ENCODE results near the gene LEAP2.

LEAP2 gene, protein sequence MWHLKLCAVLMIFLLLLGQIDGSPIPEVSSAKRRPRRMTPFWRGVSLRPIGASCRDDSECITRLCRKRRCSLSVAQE

DNA sequence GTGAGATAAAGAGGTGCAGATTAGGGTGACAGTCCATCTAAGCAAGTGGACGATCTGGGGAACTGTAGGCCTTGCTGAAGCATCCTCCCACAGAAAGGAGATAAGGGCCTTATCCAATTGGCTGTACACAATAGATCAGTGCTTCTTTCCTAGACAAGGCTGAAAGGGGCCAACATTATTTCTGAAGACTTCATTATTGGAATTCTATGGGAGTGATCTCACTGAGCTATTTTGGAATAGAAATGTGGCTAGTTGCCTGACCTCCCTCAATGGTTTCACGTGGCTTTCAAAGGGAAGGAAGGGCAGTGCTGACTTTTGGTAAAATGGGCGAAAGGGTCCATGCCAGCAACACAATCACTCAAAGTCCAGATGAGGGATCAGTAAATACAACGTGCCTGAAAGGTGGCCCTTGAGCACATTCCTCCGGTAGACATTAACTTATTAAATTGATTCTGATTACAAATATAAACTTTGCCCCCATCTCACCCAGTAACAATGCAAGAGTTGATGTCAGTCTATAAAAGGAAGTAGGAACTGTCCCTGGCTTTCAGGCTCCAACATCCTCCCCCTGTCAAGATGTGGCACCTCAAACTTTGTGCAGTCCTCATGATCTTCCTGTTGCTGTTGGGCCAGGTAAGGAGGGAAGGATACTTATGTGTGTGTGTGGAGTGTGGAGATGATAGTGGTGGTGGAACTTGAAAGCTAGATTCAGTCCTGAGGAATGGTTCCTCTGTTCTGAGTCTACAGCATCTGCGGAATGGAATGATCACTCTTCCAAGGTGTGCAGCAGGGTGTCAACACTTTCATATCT is at the start of gene LEAP2:
TSS of gene LEAP2 (plus strand) at position 550 of the 811 bp plus-strand sequence. CDS start at position 577, 27 bp downstream.
- DNase-seq: no peak

DNA sequence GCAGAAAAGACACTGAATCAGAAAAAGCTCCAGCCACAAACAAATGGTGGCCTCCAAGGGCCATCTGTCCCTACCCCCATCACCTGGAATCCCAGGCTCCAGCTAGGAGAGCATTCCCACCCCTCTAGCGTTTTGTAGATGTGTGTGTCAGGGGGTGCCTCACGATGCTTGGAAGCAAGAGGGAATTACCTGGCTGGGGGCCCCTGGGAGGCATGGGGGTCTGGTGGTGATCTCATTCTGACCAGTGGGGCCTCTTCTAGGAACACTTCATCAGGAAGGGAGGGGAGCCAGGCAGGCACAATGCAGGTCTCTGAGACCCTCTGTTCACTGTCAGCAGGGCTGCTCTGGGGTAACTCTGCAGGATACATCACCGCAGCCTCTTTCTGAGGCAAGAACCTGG is 49.0 kb upstream of the LEAP2 start:
- no peak for DNase-seq

DNA sequence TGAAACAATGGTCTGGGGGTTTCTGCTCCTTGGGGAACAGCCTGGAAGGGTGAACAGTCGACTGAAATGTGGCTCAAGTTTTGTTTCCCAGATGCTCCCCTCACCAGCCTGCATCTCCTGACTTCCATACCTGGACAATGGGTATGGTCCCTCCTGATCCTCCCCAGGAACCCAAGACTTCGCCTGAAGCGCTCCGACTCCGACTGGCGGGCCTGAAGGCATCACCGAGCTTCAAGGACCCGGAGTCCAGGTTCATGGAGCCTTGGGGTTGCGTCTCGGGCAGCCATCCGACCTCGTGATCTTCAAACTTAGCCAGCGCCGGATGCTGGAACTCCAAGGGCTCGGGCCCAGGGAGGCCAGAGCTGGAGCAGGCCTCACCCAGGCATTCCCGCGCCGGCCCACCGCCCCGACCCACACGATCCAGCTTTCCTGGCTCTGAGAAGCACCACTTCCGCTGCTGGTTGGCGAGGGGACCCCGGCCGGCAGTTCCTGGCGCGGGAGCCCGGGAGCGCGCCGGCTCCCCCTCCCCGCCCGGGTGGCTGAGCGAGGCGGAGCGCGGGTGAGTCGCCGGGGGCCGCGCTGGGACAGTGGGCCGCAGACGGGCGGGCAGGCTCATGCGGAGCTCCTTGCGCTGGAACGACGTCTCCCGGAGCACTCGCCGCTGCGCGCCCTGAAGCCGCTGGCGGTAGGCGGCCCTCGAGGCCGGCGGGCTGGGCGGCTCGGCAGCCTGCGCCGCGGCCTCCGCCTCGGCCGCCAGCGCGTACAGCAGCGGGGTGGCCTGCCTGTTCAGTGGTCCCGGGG is 48.2 kb upstream of the LEAP2 start:
- peak; percentile 19 for DNase-seq

DNA sequence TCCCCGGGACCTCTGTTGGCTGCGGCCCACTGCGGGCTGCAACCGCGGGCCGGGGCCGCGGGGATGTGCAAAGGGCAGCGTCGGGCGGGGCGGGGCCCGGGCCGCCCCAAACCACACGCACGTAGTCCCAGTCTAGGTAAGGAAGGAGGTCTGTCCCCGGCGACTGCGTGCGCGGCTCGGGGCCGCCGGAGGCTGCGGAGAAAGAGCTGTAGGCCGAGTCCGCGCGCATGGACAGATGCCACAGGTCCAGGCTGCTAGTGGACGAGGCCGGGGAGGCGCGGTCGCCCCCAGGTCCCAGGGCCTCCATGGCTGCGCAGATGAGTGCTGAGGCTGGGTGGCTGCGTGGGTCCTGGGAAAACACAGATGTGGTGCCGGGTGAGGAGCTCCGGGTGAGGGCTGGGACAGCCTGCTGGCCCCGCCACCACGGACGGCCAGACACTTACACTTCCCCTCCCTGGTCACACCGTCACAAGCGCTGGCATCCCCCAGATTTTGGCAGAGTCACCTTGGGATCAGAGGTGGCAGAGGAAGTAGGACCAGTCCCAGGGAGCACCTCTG is 47.6 kb upstream of the LEAP2 start:
- DNase-seq: peak; percentile 30

DNA sequence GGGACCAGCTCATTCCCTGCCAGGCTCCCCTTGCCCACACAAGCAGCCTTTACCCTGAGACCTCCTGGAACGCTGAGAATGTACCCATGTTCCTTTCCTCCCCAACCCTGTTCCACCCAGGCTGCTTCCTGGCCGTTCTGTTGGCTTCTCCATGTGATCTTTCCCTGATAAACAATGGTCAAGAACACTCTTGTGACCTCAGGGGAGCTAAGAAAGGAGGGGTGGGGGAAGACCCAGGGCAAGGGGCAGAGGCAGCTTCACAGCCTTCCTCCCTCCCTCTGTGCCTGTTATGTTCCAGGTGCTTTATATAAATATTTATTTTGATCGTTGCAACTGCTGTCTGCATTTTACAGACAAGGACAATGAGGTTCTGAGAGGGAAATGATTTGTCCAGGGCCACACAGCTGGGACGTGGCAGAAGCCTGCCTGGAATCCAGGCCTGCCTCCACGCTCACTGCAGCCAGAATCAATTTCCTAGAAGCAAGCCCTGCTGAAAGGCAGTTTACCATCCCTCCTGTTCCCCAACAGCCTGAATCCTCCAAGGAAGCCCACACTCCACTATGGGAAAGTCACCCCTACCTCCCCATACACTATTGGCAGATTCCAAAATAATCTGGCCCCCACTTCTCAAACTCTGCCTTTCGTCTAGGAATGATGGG is 46.9 kb upstream of the LEAP2 start:
- DNase-seq: no peak

DNA sequence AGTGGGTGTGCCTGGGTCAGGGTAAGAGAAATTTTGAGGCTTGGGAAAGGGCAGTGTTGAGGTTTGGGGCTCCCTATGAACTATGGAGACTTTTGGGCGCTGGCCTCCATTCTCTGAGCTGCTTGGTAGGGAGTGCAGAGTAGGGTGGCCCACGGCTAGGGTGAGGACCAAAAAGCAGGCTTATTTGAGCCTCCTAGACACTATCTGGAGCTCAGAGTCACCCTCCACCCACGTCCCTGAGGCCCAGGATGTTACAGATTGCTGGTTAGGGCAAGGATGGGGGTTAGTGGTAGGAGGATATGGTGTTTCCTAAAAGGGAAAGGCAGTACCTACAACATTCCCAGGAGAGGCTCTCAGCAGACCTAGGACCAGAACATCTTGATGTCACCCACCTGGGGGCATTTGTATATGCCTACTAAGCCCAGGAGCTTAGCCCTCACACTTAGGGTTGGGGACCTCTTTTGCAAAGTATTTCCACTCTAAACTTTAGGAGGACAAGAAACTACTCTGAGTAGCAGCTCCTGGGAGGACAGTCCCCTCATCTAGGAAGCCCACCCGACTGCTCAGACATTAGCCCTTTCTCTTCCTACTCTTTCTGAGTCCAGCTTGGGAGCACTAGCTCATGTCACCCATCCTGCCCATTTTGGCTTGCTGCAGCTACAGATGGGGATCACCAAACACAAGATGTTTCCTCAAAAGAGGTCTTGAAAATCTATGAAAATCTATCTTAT is 45.4 kb upstream of the LEAP2 start:
- DNase-seq: no peak

DNA sequence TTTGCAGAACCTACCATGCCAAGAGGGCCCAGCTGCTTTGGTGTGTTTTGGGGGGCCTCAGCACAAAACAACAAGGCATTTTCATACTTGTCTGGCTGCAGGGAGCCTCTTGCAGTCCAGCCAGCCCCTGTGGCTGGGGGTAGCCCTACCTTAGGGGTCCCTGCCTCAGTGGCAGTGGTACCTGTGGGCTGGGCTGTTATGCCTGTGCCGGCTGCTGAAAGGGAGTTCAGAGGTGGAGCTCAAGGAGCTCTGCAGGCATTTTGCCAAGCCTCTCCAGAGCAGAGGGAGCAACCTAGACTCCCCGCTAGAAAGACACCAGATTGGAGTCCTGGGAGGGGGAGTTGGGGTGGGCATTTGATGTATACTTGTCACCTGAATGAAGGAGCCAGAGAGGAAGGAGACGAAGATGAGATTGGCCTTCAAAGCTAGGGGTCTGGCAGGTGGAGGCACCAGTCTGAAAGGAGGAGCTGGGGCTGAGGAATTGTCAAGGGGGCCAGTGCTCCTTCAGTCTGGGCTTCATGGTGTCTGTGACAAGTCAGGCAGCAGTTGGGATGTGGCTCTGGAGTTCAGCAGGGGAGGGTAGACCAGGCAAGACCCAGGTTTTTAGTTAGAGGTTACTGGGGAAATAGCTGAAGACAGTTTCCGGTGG is 44.5 kb upstream of the LEAP2 start:
- DNase-seq: no peak

DNA sequence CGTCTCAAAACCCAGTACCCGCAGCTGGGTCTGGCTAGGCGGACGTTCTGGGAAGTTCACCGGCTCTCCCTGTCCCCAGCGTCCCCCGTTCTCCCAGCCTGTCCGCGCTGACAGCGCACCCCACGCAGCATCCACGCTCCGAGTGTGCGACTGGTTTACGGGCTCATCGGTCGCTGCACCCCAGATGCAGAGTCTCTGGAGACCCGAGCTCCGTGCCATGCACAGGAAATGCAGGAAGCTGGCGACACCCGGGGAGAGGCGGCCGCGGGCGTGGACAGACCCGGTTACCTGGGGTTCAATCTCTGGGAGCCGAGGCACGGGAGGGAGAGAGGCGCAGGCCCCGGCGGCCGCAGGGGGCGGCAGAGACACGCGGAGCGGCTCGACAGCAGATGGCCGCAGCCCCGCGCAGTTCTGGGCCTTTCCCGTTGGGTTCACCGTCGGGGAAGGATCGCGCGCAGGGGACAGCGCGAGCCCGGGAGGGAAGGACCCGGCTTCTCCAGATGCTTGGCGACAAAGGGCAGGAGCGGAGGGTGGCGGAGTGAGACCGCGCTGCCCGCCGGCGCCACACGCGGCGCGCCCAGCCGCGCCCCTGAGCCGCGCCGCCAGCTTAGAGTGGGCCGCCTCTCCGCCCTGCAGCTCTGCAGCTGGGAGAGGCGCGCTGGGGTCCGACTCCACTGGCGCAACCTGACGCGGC is 43.6 kb upstream of the LEAP2 start:
- peak; percentile 80 for DNase-seq

DNA sequence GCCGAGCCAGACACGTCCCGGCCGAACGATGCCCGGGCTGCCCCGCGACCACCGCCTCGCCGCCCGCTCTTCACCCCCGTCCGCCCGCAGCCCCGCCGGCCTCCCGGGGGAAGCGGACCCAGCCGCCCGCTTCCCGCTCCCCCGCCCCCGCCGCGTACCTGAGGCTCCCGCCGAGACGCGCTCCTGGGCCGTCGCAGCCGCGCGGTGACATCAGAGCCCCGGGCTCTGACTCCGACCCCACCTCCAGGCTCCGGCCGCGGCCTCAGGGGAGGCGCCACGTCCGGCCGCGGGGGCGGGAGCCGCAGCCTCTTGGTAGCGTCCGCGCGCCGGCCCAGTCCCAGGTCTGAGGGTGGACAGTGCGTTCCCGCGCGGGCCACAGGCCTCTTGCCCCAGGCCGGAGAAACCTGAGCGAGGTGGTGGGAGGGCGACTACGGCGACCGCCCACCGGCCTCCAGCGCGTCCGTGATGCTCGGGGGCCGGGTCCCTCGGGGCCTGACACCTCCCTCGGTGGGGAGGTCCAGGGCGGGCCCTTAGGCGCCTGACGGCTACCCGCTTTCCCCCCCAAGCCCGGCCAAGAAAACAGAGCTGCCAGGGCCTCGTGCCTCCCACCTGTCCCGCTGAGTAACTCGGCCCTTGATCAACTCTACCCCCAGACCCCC is 42.9 kb upstream of the LEAP2 start, which contains the start of gene SHROOM1:
TSS of gene SHROOM1 (minus strand) at position 212 of the 659 bp plus-strand sequence. CDS start 4,507 bp downstream, outside the sequence.
- peak; percentile 40 for DNase-seq

DNA sequence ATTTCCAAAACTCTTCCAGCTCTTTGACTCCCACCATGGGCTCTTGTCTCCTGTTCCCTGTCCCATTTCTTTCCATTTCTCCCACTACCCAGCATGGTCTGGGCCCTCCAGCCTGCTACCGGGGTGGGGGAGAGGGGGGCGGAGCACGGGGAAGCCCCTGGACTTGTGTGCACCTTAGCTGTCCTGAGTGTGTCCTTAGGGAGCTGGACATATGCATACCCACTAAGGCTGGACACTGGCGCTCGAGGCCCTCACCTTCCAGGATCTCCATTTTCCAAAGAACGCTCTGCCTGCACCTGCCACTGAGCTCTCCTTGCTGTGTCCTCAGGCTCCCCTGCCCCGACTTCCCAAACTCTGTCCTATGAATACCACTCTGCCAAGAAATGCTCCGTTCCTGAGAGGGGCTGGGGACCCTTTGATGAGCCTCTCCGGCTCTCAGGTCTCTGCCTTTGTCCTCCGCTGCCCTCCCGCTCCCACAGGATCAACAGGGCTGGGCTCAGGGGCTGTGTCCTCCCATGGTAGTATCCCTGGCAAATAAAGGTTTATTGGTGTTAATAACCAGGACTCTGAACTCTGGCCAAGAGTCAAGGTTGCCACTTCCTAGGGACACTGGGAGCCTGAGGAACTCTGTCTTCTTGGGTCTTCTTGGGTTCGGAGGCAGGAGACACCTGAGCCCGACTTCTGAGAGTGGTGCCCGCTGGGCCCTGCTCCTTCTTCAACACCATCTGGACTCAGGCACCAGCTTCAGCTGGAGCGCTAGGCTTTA is 42.2 kb upstream of the LEAP2 start:
- DNase-seq: no peak

DNA sequence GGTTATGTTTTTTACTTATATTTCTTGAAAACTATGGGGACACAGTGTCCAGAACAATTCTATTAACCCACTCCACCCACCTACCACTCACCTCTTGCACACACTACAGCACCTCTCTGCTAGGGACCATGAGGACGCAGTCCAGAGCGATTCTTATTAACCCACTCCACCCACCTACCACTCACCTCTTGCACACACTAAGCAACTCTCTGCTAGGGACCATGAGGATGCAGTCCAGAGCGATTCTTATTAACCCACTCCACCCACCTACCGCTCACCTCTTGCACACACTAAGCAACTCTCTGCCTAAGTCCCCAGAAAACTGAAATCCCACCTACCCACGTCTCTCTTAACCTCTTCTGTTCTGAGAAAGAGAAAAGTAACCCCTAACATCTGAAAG is 40.9 kb upstream of the LEAP2 start:
- DNase-seq: no peak

DNA sequence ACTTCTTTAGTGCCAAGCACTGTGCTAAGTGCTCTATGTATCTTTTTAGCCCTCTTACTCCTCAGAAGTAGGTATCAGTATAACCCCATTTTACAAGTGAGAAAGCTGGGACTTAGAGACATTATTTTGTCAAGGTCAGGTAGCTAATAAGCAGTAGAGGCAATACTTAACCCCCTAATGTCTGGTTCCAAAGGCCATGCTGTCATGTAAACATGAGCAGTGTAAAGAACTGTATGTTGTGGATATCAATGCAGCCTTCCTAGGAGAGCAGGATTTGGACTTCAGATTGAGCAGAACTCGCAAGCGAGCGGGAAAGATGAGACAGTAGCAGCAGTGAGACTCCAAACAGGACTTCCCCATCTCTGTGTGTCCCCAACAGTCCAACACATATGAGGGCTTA is 39.4 kb upstream of the LEAP2 start:
- DNase-seq: no peak

DNA sequence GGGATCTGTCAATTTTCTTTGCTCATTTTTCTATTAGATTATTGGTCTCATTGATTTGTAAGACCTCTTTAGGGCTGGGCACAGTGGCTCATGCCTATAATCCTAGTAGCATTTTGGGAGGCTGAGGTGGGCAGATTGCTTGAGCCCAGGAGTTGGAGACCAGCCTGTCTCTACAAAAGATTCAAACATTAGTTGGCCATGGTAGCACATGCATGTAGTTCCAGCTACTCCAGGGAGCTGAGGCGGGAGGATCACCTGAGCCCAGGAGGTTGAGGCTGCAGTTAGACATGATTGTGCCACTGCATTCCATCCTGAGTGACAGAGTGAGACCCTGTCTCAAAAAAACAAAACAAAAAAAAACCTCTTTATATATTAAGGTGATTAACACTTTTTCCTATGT is 36.6 kb upstream of the LEAP2 start:
- no peak for DNase-seq

DNA sequence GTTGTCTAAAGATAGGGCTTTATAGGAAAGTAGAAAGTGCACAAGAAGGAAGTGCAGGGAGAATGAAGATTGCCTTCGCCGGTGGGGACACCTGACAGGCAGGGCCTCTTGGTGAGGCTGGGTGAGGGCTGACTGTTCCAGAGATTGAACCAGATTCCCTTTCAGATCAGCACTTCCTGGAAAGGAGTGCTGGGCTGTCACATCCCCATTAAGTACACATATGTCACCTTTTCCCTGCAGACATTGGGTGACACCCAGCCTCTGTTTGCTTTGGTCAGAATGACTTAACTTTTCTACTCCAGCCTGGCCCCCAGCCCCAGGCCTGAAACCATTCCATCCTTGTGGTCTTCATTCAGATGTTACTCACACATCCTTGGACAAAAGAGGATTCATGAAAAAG is 35.6 kb upstream of the LEAP2 start:
- DNase-seq: no peak

DNA sequence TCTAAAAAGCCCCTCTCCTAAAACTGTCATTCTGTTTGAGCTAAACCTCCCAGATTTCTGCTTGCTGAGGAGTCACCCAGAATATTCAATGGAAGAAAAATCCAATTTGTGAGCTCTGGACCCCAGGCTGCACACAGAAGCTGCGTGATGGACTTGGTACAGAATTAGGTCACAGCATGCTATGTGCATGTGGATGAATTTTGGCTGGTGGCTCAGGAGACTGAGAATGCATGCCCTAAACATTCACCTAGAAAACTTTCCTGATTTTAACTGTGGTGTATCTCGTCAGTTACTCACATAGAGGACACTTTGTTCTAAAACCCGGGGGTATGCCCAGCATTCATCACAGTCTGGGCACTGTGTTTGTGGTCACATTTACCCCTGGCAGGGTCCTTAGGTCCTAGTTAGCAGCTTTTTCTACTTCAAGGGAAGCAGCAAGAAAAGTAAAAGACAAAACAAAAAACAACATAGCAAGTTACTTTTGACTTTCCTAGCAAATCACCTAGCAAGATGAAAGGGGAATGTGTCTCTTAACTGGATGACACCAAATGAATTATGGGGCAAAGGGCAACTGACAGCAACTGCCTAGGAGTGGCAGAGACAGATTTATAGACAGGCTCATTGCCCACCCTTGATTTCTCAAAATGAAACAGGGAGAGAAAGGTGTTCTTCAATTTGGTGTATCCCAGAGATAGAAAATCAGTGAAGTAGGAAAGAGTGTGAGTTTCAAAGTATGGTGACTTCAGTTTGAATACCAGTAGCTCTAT is 34.8 kb upstream of the LEAP2 start:
- no peak for DNase-seq

DNA sequence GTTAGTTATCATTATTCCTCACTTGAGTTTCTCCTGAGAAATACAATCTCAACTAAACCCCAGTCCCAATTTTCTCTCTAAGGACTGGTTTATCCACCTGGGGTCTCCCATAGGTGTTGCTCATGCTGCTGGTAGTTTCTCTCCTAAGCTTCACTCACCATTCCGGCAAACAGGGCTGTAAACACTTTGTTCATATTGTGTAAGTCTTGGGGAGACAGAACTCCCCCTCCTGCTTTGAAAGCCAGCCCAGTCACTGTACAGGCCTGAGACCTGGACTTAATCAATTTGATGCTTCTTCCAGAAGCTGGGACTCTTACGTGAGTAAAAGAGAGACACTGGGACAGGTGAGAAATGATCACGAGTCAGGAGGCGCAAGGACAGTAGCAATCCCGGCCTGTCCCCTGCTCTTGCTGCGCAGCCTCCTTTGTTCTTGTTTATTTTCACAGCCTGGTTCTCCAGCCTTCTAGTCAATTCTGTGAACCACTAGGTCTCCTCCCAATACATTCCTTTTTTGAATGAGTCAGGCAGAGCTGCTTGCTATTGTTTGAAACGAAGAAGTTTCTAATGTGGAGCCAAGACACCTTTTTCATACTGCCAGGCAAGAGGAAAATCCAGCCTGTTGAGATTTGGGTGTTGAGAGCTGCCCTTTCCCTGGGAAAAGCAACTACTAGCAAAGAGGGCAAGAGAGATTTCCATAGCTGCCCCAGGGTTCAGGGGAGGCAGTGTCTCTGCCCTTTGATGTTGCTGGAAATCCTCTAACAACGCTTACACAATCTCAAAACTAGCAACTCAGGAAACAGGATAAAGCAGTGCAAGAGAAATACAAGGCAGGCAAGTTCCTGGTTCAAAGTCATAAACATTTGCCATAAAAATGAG is 33.8 kb upstream of the LEAP2 start:
- no peak for DNase-seq

DNA sequence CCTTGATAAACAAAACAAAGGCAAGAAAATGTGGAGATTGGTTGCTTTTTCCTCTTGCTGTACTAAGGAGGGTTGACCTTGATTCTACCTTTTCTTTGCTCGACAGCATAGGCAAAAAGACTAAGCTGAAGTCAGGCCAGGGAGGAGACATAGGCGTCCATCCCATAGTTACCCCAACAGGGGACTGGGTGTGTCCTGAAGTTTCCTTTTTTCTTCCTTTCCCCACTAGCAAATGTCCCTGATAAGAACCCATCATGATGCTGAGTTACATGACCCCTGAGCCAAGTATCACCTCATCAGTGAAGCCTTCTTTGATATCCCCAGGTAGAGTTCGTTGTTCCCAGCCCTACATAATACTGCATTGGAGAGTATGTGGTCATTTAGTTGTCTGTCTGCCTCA is 33.2 kb upstream of the LEAP2 start:
- DNase-seq: no peak

DNA sequence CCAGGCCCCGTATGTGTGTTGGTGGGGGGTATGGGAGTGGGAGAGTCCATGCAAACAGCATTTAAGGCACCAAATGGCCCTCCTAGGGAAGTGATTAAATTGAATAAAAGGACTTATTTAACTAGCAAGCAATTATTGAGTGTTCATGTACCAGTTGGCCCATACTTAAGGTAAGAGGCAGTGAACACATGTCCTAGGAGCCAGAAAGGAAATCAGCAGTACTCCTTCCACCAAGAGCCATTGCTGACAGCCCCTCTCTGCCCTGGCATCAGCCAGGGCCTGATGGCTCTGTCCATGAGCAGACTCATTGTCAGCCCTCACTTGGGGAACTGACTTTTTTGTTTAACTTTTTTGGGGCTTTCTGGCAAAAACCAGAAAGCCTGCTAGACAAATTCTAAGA is 32.6 kb upstream of the LEAP2 start:
- no peak for DNase-seq

All from activated CD4-positive, alpha-beta T cell treated with anti-CD3 and anti-CD28 coated beads for 48 hours (primary cell).